Measurements from ENCODE around the gene GPR21. TPM values are rescaled to one million over a fixed set of nuclear protein-coding genes. Genes with fewer than 3 reads are reported as not detected.

Gene GPR21, protein sequence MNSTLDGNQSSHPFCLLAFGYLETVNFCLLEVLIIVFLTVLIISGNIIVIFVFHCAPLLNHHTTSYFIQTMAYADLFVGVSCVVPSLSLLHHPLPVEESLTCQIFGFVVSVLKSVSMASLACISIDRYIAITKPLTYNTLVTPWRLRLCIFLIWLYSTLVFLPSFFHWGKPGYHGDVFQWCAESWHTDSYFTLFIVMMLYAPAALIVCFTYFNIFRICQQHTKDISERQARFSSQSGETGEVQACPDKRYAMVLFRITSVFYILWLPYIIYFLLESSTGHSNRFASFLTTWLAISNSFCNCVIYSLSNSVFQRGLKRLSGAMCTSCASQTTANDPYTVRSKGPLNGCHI
- total RNA-seq: 0.16 and 3.8 TPM in 2 replicates

DNA sequence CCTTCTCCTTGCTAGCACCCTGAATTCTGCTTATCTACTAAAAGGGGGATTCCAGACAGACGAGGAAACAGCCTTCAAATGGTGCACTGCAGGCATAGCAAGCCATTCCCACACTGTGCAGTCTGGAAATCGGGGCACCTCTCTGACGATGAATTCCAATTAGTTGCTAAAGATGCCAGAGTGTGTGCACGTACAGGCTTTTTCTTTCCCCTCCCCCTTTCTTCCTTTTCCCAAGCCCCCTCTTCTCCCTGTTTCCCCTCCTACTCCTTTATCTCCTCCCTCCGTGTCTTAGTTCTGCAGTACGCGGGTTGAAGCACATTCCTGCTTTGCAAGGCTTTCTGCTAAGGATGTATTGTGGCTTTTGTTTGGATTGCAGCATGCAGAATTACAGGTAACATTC is at the start of gene GPR21:
Gene GPR21 (plus strand): TSS at position 316 of the 400 bp plus-strand sequence. CDS start 900 bp downstream, outside the sequence.

Other genes starting within 250 kb of the GPR21 start
- gene OR5C1, start 244.7 kb upstream of the GPR21 start, total RNA-seq: not detected in 2 replicates
- not detected in 2 replicates for gene OR1K1, start 233.5 kb upstream of the GPR21 start, total RNA-seq
- gene PDCL, start 205.1 kb upstream of the GPR21 start, total RNA-seq: 57.6 and 106 TPM in 2 replicates
- 32.5 and 109 TPM in 2 replicates for gene RC3H2, start 128.3 kb upstream of the GPR21 start, total RNA-seq
- gene ZBTB6, start 120.3 kb upstream of the GPR21 start, total RNA-seq: 7.4 and 16.1 TPM in 2 replicates
- 1.9 and 5.5 TPM in 2 replicates for gene ZBTB26, start 102.2 kb upstream of the GPR21 start, total RNA-seq
- 21.5 and 70.9 TPM in 2 replicates for gene RABGAP1, start 92.6 kb upstream of the GPR21 start, total RNA-seq
- 5.5 and 12.5 TPM in 2 replicates for gene STRBP, start 234.9 kb downstream of the GPR21 start, total RNA-seq